Measurements from ENCODE around the gene THEMIS. TPM values are rescaled to one million over a fixed set of nuclear protein-coding genes. Genes with fewer than 3 reads are reported as not detected.

Gene THEMIS
- total and polyA plus RNA-seq, 10 of the 15 experiments (the other 5 are each of a cell fraction or from before 2014, with no cell fraction given), result 0.06 to 1.5 (median 0.08) TPM; not detected in 6

- TF ChIP-seq ZBTB40 (IDR thresholded peaks at IDR 0.05; ENCODE audit: borderline replicate concordance) (no peak), SREBF1 (IDR thresholded peaks at IDR 0.05; ENCODE audit: low read length) (no peak), RCOR1 (conservative IDR thresholded peaks at IDR 0.05; ENCODE audit: low read depth, low read length) (no peak), HDAC6 (IDR thresholded peaks at IDR 0.05; ENCODE audit: unreplicated experiment) (no peak), EZH2 (IDR thresholded peaks at IDR 0.05; ENCODE audit: borderline replicate concordance, control insufficient read depth, low read depth, low read length) (no peak), BRCA1 (IDR thresholded peaks at IDR 0.05; ENCODE audit: low read depth, low read length) (no peak), ATF7 (IDR thresholded peaks at IDR 0.05; ENCODE audit: low read depth) (no peak), STAT3 (IDR thresholded peaks at IDR 0.05; ENCODE audit: low read depth, low read length) (no peak)
These were observed 3.4 kb downstream of the THEMIS start (continued) for GRCh38 chr6:127897484-127897883.

- Histone ChIP-seq H3K4me1 (ENCODE audit: control insufficient read depth, insufficient read depth, low read length) (no peaks in the 10 kb centered on the region), H3K27ac (ENCODE audit: control insufficient read depth, insufficient read depth) (no peak overlapping the region), H3K36me3 (ENCODE audit: control insufficient read depth in 2 of 2, insufficient read depth in 2 of 2, low read length in 1 of 2) (no peaks in the 10 kb centered on the region), H3K9ac (ENCODE audit: control insufficient read depth, insufficient read depth, low read length) (no peak overlapping the region), H3K4me2 (ENCODE audit: control insufficient read depth, insufficient read depth) (no peak overlapping the region), H3K27me3 (replicated peaks in 1 of 2; ENCODE audit: control insufficient read depth in 2 of 2, insufficient read depth in 2 of 2, low read length in 1 of 2) (no peaks in the 10 kb centered on the region), H3K4me3 (no peak overlapping the region), H3K79me2 (ENCODE audit: control insufficient read depth, insufficient read depth, low read length) (no peaks in the 10 kb centered on the region), H4K20me1 (ENCODE audit: control insufficient read depth, insufficient read depth) (no peaks in the 10 kb centered on the region), H2AFZ (ENCODE audit: control insufficient read depth, low read depth, low read length) (no peak overlapping the region), H3K9me3 (replicated peaks; ENCODE audit: control insufficient read depth, insufficient read depth, low read length) (no peaks in the 10 kb centered on the region)
- WGBS (ENCODE audit: insufficient coverage, insufficient replicate concordance, low lambda C conversion rate, missing lambda C conversion rate), result 0% methylated on average over 1 of the region's 1 CpG
- ChIA-PET RAD21 (ENCODE audit: unreplicated experiment) (interaction anchor here (1.2 kb wide), 1 partner anchor 15 kb away, joined by 3 read pairs; no protein-coding TSS in a partner anchor), CTCF (interaction anchor here (1.1 to 1.5 kb wide), 4 partner anchors 9 to 39 kb away, joined by 3 to 5 read pairs (median 4); no protein-coding TSS in a partner anchor), SMC1A (ENCODE audit: uncharacterized antibody, unreplicated experiment) (interaction anchor here (0.9 kb wide), 1 partner anchor 13 kb away, joined by 3 read pairs; no protein-coding TSS in a partner anchor), POLR2A (no interaction called here)
- in situ Hi-C loops (cut with MboI) (no loop called here), intact Hi-C loops (cut with micrococcal nuclease; ENCODE audit: unreplicated experiment) (no loop called here)
- no peak for FAIRE-seq
- no TSS peak for BruUV-seq (replicated peaks)
- ATAC-seq, result no peak
- no peak for DNase-seq (ENCODE audit: low read depth, low spot score)
- TF ChIP-seq ZZZ3 (IDR thresholded peaks at IDR 0.05; ENCODE audit: control insufficient read depth, insufficient read length, low read depth) (no peak), ZBED1 (IDR thresholded peaks at IDR 0.05; ENCODE audit: borderline replicate concordance) (no peak), ZNF592 (IDR thresholded peaks at IDR 0.05) (no peak), EGR1 (IDR thresholded peaks at IDR 0.05; ENCODE audit: borderline replicate concordance in 1 of 2, low read depth in 2 of 2, low read length in 2 of 2) (no peak), TCF3 (IDR thresholded peaks at IDR 0.05; ENCODE audit: borderline replicate concordance, insufficient read depth, low read depth, low read length) (no peak), SUZ12 (IDR thresholded peaks at IDR 0.05; ENCODE audit: unreplicated experiment) (no peak), STAT1 (conservative IDR thresholded peaks at IDR 0.05) (no peak)
These were observed 6.8 kb downstream of the THEMIS start for GRCh38 chr6:127894051-127894450.

All from GM12878 (cell line).